Endothelial cell of umbilical vein (primary cell): ENCODE results near the gene IPPK. TPM values are rescaled to one million over a fixed set of nuclear protein-coding genes. Genes with fewer than 3 reads are reported as not detected.

Source experiments
- BruUV-seq: library from RNA; stranded (reverse); fragments of 400-500 nt; replicated peaks from 2 replicates; lab custom pipeline; 2021; lab: Mats Ljungman, UMichigan
- CTCF ChIA-PET: fragments of 300-600, 350-600 bp; sonication (Branson Sonifier 250); formaldehyde crosslinking; loops from one replicate; lab custom pipeline; 2021; ENCODE audit warnings: antibody characterized with exemption, inconsistent platforms; lab: Charles Lee
- POLR2A ChIA-PET: fragments of 300-600, 350-600 bp; sonication (Branson Sonifier 250); formaldehyde crosslinking; loops from one replicate; lab custom pipeline; 2021; ENCODE audit warnings: antibody characterized with exemption, inconsistent platforms; lab: Charles Lee
- DNase-seq: peaks from one replicate; pipeline ENCODE4 v3.0.0-alpha.2; 2011; ENCODE audit warnings: low read depth, low spot score
- FAIRE-seq: peaks from 2 replicates; lab custom pipeline; 2011; peaks lifted over from hg19 to GRCh38; lab: Jason Lieb, UNC
- H2AFZ ChIP-seq: 2 replicates; pipeline ENCODE4 v1.6.0; 2012; ENCODE audit warnings: low read depth, low read length, control low read depth, inconsistent platforms
- H3K27ac ChIP-seq: 2 replicates; pipeline ENCODE4 v1.5.1; 2011; ENCODE audit warnings: low read depth, mild to moderate bottlenecking, control low read depth, low read length, moderate library complexity; ENCODE audit not compliant: insufficient read depth
- H3K27me3 ChIP-seq, 2 experiments: 2 replicates each; pipeline versions ENCODE4 v1.6.0 to v1.6.1; 2011; ENCODE audit warnings: low read length in 2 of 2, mixed read lengths in 1 of 2; ENCODE audit not compliant: control insufficient read depth in 2 of 2, insufficient read depth in 2 of 2
- H3K36me3 ChIP-seq, 2 experiments: 2 replicates in 1 of 2; 3 replicates in 1 of 2; pipeline ENCODE4 v1.5.1; 2011; ENCODE audit warnings: low read length in 2 of 2, mild to moderate bottlenecking in 1 of 2, moderate library complexity in 1 of 2; ENCODE audit not compliant: control insufficient read depth in 2 of 2, insufficient read depth in 2 of 2; ENCODE audit errors: extremely low read depth in 1 of 2
- H3K4me1 ChIP-seq: 3 replicates; pipeline ENCODE4 v1.5.1; 2011; ENCODE audit warnings: mild to moderate bottlenecking, low read length; ENCODE audit not compliant: control insufficient read depth, insufficient read depth; ENCODE audit errors: extremely low read depth
- H3K4me2 ChIP-seq: 2 replicates; pipeline ENCODE4 v1.6.1; 2011; ENCODE audit warnings: low read length, control low read depth, mixed read lengths; ENCODE audit not compliant: insufficient read depth
- H3K4me3 ChIP-seq, 3 experiments: fragments of 200-600 bp in 1 of 3; sonication (generic), shearing (Covaris generic) in 1 of 3; replicated peaks in 1 of 3; 2 replicates each; pipeline ENCODE4 v1.5.1; 2011 to 2016; ENCODE audit warnings: control low read depth in 3 of 3, low read length in 3 of 3, mild to moderate bottlenecking in 2 of 3, inconsistent platforms in 1 of 3, low read depth in 1 of 3, moderate library complexity in 1 of 3; ENCODE audit not compliant: insufficient read depth in 1 of 3
- H3K79me2 ChIP-seq: 2 replicates; pipeline ENCODE4 v1.6.0; 2012; ENCODE audit warnings: low read length, inconsistent platforms; ENCODE audit not compliant: control insufficient read depth, insufficient read depth
- H3K9ac ChIP-seq: replicated peaks from 2 replicates; pipeline ENCODE3; 2011; ENCODE audit warnings: low read length, control low read depth; ENCODE audit not compliant: insufficient read depth; ENCODE audit errors: extremely low read depth
- H3K9me1 ChIP-seq: replicated peaks from 3 replicates; pipeline ENCODE4 v1.6.0; 2011; ENCODE audit warnings: mild to moderate bottlenecking, low read length; ENCODE audit not compliant: control insufficient read depth, insufficient read depth; ENCODE audit errors: extremely low read depth
- H3K9me3 ChIP-seq: replicated peaks from 2 replicates; pipeline ENCODE4 v1.5.1; 2012; ENCODE audit warnings: low read length, inconsistent platforms; ENCODE audit not compliant: control insufficient read depth, insufficient read depth
- H4K20me1 ChIP-seq: replicated peaks from 2 replicates; pipeline ENCODE3; 2011; ENCODE audit warnings: mild to moderate bottlenecking, low read length; ENCODE audit not compliant: control insufficient read depth, insufficient read depth; ENCODE audit errors: extremely low read depth
- EZH2 ChIP-seq: IDR thresholded peaks from 2 replicates; pipeline ENCODE4 v1.6.1; 2012; ENCODE audit warnings: borderline replicate concordance, low read depth, mild to moderate bottlenecking, moderate library complexity, low read length, inconsistent platforms; ENCODE audit not compliant: severe bottlenecking
- FOS ChIP-seq: IDR thresholded peaks from 2 replicates; pipeline ENCODE4 v1.6.1; 2011; ENCODE audit warnings: mild to moderate bottlenecking, low read length, moderate library complexity, borderline replicate concordance; ENCODE audit not compliant: insufficient read depth
- GATA2 ChIP-seq: IDR thresholded peaks from 2 replicates; pipeline ENCODE4 v1.7.0; 2011; ENCODE audit warnings: low read depth, mild to moderate bottlenecking, moderate library complexity, mixed read lengths, low read length; ENCODE audit not compliant: insufficient read length, insufficient read depth
- JUN ChIP-seq: IDR thresholded peaks from 2 replicates; pipeline ENCODE4 v1.6.1; 2011; ENCODE audit warnings: borderline replicate concordance, low read depth; ENCODE audit not compliant: insufficient read length, insufficient read depth
- MYC ChIP-seq: IDR thresholded peaks from one replicate; pipeline ENCODE4 v1.6.1; 2011; ENCODE audit warnings: mild to moderate bottlenecking, low read depth, low read length
- POLR2A ChIP-seq: IDR thresholded peaks from 2 replicates; pipeline ENCODE4 v1.6.1; 2012; ENCODE audit warnings: low read depth, mild to moderate bottlenecking, control low read depth, low read length
- POLR2AphosphoS5 ChIP-seq: IDR thresholded peaks from 2 replicates; pipeline ENCODE4 v1.6.1; 2012; ENCODE audit warnings: low read depth, mild to moderate bottlenecking, control low read depth, low read length, moderate library complexity; ENCODE audit not compliant: insufficient read depth
- dilution Hi-C: fragments of 300-500 bp; cut with MboI; formaldehyde crosslinking; loops from one replicate; pipeline ENCODE4 v1.15.0; 2019; ENCODE audit warnings: low sequenced_read_pairs; ENCODE audit not compliant: extremely low pct_ligation_motif_present
- intact Hi-C: fragments of 100-400 bp; cut with micrococcal nuclease; formaldehyde crosslinking; loops from one replicate; pipeline ENCODE4 v1.10.0; 2022
- polyA plus RNA-seq, 4 experiments: library from polyadenylated mRNA; depleted of rRNA in 3 of 4; stranded (reverse) in 3 of 4; unstranded in 1 of 4; fragments of >200 nt; gene quantifications; 2 replicates each; pipeline versions ENCODE4 v1.2.1 to v1.2.3, GENCODE V29; 2011 to 2012; ENCODE audit warnings: missing spikeins in 1 of 4
- total RNA-seq: library from RNA; stranded (reverse); gene quantifications from 2 replicates; pipeline ENCODE4 v1.2.3, GENCODE V29; 2021
- TF ChIP-seq, protein P1 (sequence below): IDR thresholded peaks from 2 replicates; pipeline ENCODE4 v1.6.1; 2011; ENCODE audit not compliant: insufficient read depth, insufficient read length
- TF ChIP-seq, protein P2 (sequence below), 2 donors: IDR thresholded peaks; 1 replicate in 1 of 2; 2 replicates in 1 of 2; pipeline ENCODE4 v1.5.1; 2011; ENCODE audit warnings: low read length in 2 of 2, mild to moderate bottlenecking in 2 of 2, moderate library complexity in 2 of 2, control low read depth in 1 of 2, inconsistent platforms in 1 of 2, low read depth in 1 of 2; ENCODE audit not compliant: insufficient read depth in 1 of 2; ENCODE audit errors: extremely low read depth in 1 of 2

IPPK gene
- total and polyA plus RNA-seq, 2 donors (not counting 3 experiments of a cell fraction or from before 2014, with no cell fraction given): 14.0 to 28.0 TPM

DNA sequence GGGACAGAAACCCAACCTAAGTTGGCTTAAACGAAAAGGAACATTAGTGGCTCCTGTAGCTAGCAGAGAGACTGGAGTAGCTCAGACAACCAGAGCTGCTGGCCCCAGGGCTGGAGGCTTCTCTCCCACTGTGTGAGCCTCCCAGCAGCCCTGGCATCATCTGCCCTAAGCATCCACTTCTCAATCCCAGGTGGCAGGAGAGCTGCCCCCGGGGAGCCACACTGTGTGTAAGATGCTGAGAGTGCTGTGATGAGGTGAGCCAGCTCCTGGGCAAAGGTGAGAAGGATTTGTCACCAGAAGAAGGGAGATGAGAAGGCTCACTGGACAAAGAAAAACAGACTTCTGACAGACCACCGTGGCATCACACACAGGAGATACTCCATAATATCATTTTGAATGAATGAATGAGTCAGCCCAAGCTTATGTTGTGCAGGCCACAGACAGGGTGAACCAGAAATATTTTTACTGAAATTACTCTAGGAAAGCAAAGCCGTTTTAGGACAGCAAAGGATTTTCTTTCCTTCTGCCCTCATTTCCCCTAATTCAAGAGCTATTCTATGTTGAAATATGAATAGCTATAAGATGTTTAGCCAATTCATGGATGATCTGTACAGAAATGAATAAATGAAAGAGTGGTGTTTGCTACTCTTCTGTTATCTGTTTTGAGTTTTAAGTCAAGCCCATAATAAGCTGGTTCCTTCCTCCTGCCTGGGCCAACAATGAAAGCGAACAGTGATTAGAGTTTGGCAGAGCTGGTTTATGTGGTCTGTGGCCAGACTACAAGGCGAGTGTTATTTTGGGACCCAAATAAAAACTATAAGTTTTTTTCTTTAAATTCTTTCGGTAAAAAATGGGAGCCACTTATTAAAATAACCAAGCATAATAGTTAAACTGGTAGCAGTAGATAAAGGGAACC, 76.7 kb downstream of the IPPK start:
- no peaks in the 10 kb centered on the region for H3K9me3 ChIP-seq
- dilution Hi-C loops: no loop called here
- CTCF ChIA-PET: interaction anchor here (1.1 to 1.4 kb wide), 2 partner anchors 12 to 26 kb away, joined by 3 to 5 read pairs; no protein-coding TSS in a partner anchor

More for the DNA sequence above, 76.7 kb downstream of the IPPK start:
- peaks cover 3% of the 10 kb centered on the region for H3K4me1 ChIP-seq
- no peak overlapping the region for H2AFZ ChIP-seq
- H3K27me3 ChIP-seq: no peaks in the 10 kb centered on the region
- POLR2A ChIA-PET: no interaction called here
- no peak overlapping the region for H3K9ac ChIP-seq
- H4K20me1 ChIP-seq: no peaks in the 10 kb centered on the region
- H3K79me2 ChIP-seq: no peaks in the 10 kb centered on the region
- no peak overlapping the region for H3K4me2 ChIP-seq
- FAIRE-seq: no peak
- DNase-seq: peak; percentile 40
- no peaks in the 10 kb centered on the region for H3K36me3 ChIP-seq
- intact Hi-C loops: no loop called here
- BruUV-seq: no TSS peak
- no peak overlapping the region for H3K4me3 ChIP-seq
- no peaks in the 10 kb centered on the region for H3K9me1 ChIP-seq
- no peak overlapping the region for H3K27ac ChIP-seq
- no peak for TF ChIP-seq POLR2AphosphoS5
- TF ChIP-seq POLR2A: no peak
- TF ChIP-seq, protein P1, sequence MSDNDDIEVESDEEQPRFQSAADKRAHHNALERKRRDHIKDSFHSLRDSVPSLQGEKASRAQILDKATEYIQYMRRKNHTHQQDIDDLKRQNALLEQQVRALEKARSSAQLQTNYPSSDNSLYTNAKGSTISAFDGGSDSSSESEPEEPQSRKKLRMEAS: no peak
- TF ChIP-seq MYC: no peak
- TF ChIP-seq EZH2: no peak
- TF ChIP-seq, protein P2, sequence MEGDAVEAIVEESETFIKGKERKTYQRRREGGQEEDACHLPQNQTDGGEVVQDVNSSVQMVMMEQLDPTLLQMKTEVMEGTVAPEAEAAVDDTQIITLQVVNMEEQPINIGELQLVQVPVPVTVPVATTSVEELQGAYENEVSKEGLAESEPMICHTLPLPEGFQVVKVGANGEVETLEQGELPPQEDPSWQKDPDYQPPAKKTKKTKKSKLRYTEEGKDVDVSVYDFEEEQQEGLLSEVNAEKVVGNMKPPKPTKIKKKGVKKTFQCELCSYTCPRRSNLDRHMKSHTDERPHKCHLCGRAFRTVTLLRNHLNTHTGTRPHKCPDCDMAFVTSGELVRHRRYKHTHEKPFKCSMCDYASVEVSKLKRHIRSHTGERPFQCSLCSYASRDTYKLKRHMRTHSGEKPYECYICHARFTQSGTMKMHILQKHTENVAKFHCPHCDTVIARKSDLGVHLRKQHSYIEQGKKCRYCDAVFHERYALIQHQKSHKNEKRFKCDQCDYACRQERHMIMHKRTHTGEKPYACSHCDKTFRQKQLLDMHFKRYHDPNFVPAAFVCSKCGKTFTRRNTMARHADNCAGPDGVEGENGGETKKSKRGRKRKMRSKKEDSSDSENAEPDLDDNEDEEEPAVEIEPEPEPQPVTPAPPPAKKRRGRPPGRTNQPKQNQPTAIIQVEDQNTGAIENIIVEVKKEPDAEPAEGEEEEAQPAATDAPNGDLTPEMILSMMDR (IDR thresholded peaks at IDR 0.05; ENCODE audit: extremely low read depth in 1 of 2, insufficient read depth in 1 of 2, low read depth in 1 of 2, low read length in 2 of 2): no peak
- TF ChIP-seq JUN: no peak
- TF ChIP-seq GATA2: no peak
- no peak for TF ChIP-seq FOS
